PC-9 (cell line): ENCODE results near the gene CACNA1E. TPM values are rescaled to one million over a fixed set of nuclear protein-coding genes. Genes with fewer than 3 reads are reported as not detected.

Experiments used
- BruUV-seq: library from RNA; stranded (reverse); fragments of 400-500 nt; replicated peaks from 2 replicates; lab custom pipeline; 2021; lab: Mats Ljungman, UMichigan
- CTCF ChIA-PET: fragments of 300-600 bp; sonication (Branson Sonifier 250); formaldehyde crosslinking; loops from one replicate; lab custom pipeline; 2022; ENCODE audit warnings: antibody characterized with exemption; lab: Charles Lee
- POLR2A ChIA-PET: fragments of 300-600 bp; sonication (Branson Sonifier 250); formaldehyde crosslinking; loops from one replicate; lab custom pipeline; 2022; ENCODE audit warnings: antibody characterized with exemption; ENCODE audit not compliant: unreplicated experiment; lab: Charles Lee
- DNase-seq, 2 experiments: peaks; one replicate each; pipeline versions ENCODE4 v3.0.0 to v3.0.0-alpha.2; 2015 to 2022; ENCODE audit warnings: mixed read lengths in 1 of 2
- H2AFZ ChIP-seq: fragments of 200-600 bp; sonication (generic); 2 replicates; pipeline ENCODE4 v1.8.1; 2017; ENCODE audit warnings: antibody characterized with exemption
- H3F3A ChIP-seq: fragments of 200-600 bp; sonication (generic); 2 replicates; pipeline ENCODE4 v1.8.1; 2017; ENCODE audit warnings: antibody characterized with exemption, mild to moderate bottlenecking, low read depth; ENCODE audit not compliant: insufficient read depth
- H3K27ac ChIP-seq: fragments of 200-600 bp; sonication (generic); 2 replicates; pipeline ENCODE4 v1.6.1; 2016; ENCODE audit warnings: mixed run types
- H3K27me3 ChIP-seq: fragments of 200-600 bp; sonication (generic); 2 replicates; pipeline ENCODE4 v1.6.1; 2016; ENCODE audit warnings: low read depth, mixed run types; ENCODE audit not compliant: insufficient read depth
- H3K36me3 ChIP-seq: fragments of 200-600 bp; sonication (generic); 2 replicates; pipeline ENCODE4 v1.6.1; 2016; ENCODE audit warnings: low read depth, mixed run types
- H3K4me1 ChIP-seq: fragments of 200-600 bp; sonication (generic); replicated peaks from 2 replicates; pipeline ENCODE4 v1.6.1; 2016; ENCODE audit warnings: mixed run types; ENCODE audit not compliant: insufficient read depth
- H3K4me2 ChIP-seq: fragments of 200-600 bp; sonication (generic); 2 replicates; pipeline ENCODE4 v1.6.1; 2017; ENCODE audit warnings: mixed run types
- H3K4me3 ChIP-seq: fragments of 200-600 bp; sonication (generic); 2 replicates; pipeline ENCODE4 v1.6.1; 2016; ENCODE audit warnings: mixed run types
- H3K79me2 ChIP-seq: fragments of 200-600 bp; sonication (generic); 2 replicates; pipeline ENCODE4 v1.6.1; 2017; ENCODE audit warnings: low read depth, mixed run types
- H3K9me2 ChIP-seq: fragments of 200-600 bp; sonication (generic); 2 replicates; pipeline ENCODE4 v1.8.1; 2017; ENCODE audit warnings: mild to moderate bottlenecking; ENCODE audit not compliant: insufficient read depth
- H3K9me3 ChIP-seq: fragments of 200-600 bp; sonication (generic); 2 replicates; pipeline ENCODE4 v1.8.1; 2016; ENCODE audit warnings: low read depth; ENCODE audit not compliant: insufficient read depth
- H4K20me1 ChIP-seq: fragments of 200-600 bp; sonication (generic); 2 replicates; pipeline ENCODE4 v1.8.1; 2017; ENCODE audit not compliant: insufficient read depth
- EZH2 ChIP-seq: fragments of 200-600 bp; sonication (generic); IDR thresholded peaks from 2 replicates; pipeline ENCODE4 v1.8.0; 2017; ENCODE audit warnings: antibody characterized with exemption, low read depth
- intact Hi-C: fragments of 100-400 bp; cut with micrococcal nuclease; formaldehyde crosslinking; loops from one replicate; pipeline ENCODE4 v1.10.0; 2022; ENCODE audit not compliant: unreplicated experiment
- total RNA-seq: library from RNA; stranded (reverse); gene quantifications from 2 replicates; pipeline ENCODE4 v1.2.3, GENCODE V29; 2021
- TF ChIP-seq, protein P1 (sequence below): fragments of 200-600 bp; sonication (generic); conservative IDR thresholded peaks from 2 replicates; pipeline ENCODE4 v1.6.1; 2017; ENCODE audit warnings: mixed run types, antibody characterized with exemption, mild to moderate bottlenecking, moderate library complexity

The CACNA1E gene
- total RNA-seq, 1 experiment from 2014 or later, result not detected

DNA sequence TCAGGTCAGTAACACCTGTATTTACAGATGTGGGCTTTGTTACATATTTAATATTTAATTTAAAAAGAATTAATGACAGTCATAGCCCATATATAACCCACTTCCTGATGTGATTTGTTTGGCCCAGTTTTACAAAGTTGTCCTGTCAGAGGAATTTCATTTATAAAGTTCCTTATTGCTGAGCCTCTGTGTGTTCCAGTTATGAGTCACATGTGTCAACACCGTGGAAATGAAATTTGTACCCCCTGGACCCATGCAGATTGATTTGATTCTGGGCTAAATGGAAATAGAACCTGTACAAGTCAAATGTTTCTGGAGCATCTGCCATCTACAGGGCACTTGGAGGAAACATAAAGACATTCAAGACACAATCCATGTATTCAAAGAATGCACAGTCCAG lies 149.2 kb downstream of the CACNA1E start:
- ChIA-PET CTCF (no interaction called here), POLR2A (no interaction called here)
- peaks cover 15% of the 10 kb centered on the region for H3K27me3 ChIP-seq
- no peak overlapping the region for H3K4me3 ChIP-seq
- H3K9me2 ChIP-seq, result no peaks in the 10 kb centered on the region
- no peaks in the 10 kb centered on the region for H3K36me3 ChIP-seq
- no peaks in the 10 kb centered on the region for H3K9me3 ChIP-seq
- H2AFZ ChIP-seq, result no peak overlapping the region
- no peak for DNase-seq
- H3K27ac ChIP-seq, result no peak overlapping the region
- H3K79me2 ChIP-seq, result no peaks in the 10 kb centered on the region
- TF ChIP-seq, protein P1, sequence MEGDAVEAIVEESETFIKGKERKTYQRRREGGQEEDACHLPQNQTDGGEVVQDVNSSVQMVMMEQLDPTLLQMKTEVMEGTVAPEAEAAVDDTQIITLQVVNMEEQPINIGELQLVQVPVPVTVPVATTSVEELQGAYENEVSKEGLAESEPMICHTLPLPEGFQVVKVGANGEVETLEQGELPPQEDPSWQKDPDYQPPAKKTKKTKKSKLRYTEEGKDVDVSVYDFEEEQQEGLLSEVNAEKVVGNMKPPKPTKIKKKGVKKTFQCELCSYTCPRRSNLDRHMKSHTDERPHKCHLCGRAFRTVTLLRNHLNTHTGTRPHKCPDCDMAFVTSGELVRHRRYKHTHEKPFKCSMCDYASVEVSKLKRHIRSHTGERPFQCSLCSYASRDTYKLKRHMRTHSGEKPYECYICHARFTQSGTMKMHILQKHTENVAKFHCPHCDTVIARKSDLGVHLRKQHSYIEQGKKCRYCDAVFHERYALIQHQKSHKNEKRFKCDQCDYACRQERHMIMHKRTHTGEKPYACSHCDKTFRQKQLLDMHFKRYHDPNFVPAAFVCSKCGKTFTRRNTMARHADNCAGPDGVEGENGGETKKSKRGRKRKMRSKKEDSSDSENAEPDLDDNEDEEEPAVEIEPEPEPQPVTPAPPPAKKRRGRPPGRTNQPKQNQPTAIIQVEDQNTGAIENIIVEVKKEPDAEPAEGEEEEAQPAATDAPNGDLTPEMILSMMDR, result no peak
- TF ChIP-seq EZH2, result no peak
- no peak overlapping the region for H3K4me2 ChIP-seq
- H3F3A ChIP-seq, result no peaks in the 10 kb centered on the region
- intact Hi-C loops, result no loop called here
- no peaks in the 10 kb centered on the region for H4K20me1 ChIP-seq
- no TSS peak for BruUV-seq
- H3K4me1 ChIP-seq, result no peaks in the 10 kb centered on the region

DNA sequence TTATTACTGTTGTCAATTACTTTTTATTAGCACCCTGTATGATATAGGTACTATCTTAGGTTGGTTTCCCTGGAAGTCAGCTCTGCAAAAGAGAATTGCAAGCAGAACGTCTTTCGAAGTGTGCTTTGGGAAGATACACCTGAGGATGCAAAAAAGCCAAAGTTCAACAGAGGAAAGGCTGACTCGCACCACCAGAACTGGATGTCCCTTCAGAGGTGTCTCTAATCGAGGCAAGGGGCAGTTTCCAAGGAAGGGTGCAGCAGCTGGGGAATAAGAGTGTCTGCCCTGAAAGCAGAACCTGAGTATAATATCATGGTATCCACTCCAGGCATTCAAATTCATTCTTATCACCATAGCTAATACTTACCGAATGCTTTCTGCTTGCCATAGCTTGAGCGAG lies 149.6 kb downstream of the CACNA1E start:
- no peak for TF ChIP-seq EZH2
- TF ChIP-seq, protein P1, result no peak
- no peak for DNase-seq
- POLR2A ChIA-PET, result no interaction called here
- no peaks in the 10 kb centered on the region for H3K79me2 ChIP-seq
- no TSS peak for BruUV-seq
- no peaks in the 10 kb centered on the region for H3F3A ChIP-seq
- peaks cover 20% of the 10 kb centered on the region for H3K27me3 ChIP-seq
- H3K9me2 ChIP-seq, result no peaks in the 10 kb centered on the region
- intact Hi-C loops, result no loop called here
- no peak overlapping the region for H3K4me2 ChIP-seq
- CTCF ChIA-PET, result no interaction called here
- no peaks in the 10 kb centered on the region for H3K9me3 ChIP-seq
- no peak overlapping the region for H2AFZ ChIP-seq
- H3K4me3 ChIP-seq, result no peak overlapping the region
- no peaks in the 10 kb centered on the region for H3K36me3 ChIP-seq
- no peak overlapping the region for H3K27ac ChIP-seq
- H4K20me1 ChIP-seq, result no peaks in the 10 kb centered on the region
- H3K4me1 ChIP-seq, result no peaks in the 10 kb centered on the region

DNA sequence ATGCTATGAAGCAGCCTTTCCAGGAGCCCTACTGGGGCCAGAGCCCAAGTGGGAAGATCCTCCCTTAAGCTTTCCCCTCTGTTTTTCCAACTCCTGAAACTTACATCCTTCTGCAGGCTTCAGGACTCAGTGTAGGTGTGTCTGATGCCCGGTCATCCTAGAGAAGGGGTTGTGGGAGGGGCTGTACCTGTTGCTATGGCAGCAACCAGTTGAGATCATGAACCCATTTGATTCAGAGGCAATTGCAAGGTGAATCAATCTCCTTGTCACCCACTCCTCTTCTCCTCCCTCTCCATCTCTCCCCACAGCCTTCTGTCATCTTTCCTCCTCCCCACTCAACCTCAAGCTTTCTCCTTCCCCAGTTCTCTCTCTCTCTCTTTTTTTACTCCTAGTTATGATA lies 151.8 kb downstream of the CACNA1E start:
- H3K36me3 ChIP-seq, result no peaks in the 10 kb centered on the region
- H3K4me1 ChIP-seq, result no peaks in the 10 kb centered on the region
- H3K9me2 ChIP-seq, result no peaks in the 10 kb centered on the region
- no peak for DNase-seq
- H4K20me1 ChIP-seq, result no peaks in the 10 kb centered on the region
- no peak overlapping the region for H2AFZ ChIP-seq
- POLR2A ChIA-PET, result no interaction called here
- no peak overlapping the region for H3K4me2 ChIP-seq
- peaks cover 34% of the 10 kb centered on the region for H3K27me3 ChIP-seq
- H3K27ac ChIP-seq, result no peak overlapping the region
- H3K4me3 ChIP-seq, result no peak overlapping the region
- TF ChIP-seq, protein P1, result no peak
- TF ChIP-seq EZH2, result no peak
- no peaks in the 10 kb centered on the region for H3K79me2 ChIP-seq
- intact Hi-C loops, result no loop called here
- CTCF ChIA-PET, result no interaction called here
- no peaks in the 10 kb centered on the region for H3K9me3 ChIP-seq
- no TSS peak for BruUV-seq
- no peaks in the 10 kb centered on the region for H3F3A ChIP-seq
